ENCODE results near the gene ETV1. TPM values are rescaled to one million over a fixed set of nuclear protein-coding genes. Genes with fewer than 3 reads are reported as not detected.

ETV1 gene
- total RNA-seq (2014; rRNA removed; shearing (Covaris generic)) = 4.2 and 7.2 TPM in 2 replicates

DNA sequence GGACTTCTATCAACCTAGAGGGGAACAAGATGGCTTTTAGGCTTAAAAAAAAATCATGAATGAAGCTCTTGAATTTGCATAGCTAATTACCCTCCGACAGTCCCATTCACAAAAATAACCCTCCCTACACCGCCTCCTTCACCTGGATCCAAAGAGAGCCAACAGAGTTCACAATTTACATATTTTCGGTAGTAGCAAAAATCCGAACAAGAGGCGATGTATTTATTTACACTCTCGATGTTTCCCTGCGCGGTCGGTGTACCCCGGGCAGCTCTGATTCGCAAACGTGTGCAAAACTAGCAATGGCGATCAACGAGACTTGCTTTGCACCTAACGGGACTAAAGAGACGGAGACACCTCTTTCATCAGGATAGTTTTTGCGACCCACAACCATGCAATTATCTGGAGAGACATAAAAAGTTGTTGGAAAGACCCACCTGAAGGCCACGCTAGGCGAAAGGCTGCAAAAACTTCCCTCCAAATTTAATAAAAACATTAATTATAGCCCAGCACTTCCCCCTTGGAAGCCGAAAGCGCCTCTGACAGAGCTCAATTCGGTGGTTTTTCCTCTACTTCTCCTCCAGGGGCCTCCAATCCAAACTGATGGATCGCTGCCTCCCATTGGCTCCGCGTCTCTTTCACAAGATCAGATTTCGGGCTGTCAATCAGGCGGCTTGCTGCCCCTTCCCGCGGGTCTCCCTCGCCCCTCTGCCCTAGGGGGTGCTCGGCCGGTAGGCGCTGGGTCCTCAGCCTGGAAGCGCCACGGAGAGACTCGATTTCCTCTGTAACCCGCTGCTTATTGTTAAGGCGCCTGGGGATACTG lies at the start of gene ETV1:
ETV1 (minus strand) TSS at position 541 of the 823 bp plus-strand sequence. CDS start 614 bp downstream, outside the sequence.
- DNase-seq (ENCODE audit: low spot score) = peak; percentile 90
- in situ Hi-C loops (cut with HindIII; ENCODE audit: low sequenced_read_pairs) = no loop called here

DNA sequence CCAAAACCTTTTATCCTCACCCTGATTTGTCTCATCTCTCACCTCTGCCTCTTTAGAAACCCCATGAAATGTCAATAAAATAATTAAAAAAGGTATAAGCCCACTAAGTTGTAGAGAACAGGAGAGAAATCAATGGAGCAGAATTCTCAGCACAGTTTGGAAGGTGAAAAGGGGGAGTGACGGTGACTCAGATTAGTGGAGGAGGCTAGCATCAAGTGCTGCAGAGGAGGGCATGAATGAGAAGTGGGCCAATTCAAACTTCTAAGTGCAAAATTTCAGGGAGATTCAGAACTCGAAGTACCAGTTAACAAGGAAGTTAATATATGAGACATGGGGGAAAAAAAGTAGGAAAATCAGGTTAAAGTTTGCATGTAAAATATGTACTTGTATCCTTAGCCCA lies 34.9 kb upstream of the ETV1 start:
- in situ Hi-C loops (cut with HindIII; ENCODE audit: low sequenced_read_pairs) = no loop called here
- no peak for DNase-seq (ENCODE audit: low spot score)

DNA sequence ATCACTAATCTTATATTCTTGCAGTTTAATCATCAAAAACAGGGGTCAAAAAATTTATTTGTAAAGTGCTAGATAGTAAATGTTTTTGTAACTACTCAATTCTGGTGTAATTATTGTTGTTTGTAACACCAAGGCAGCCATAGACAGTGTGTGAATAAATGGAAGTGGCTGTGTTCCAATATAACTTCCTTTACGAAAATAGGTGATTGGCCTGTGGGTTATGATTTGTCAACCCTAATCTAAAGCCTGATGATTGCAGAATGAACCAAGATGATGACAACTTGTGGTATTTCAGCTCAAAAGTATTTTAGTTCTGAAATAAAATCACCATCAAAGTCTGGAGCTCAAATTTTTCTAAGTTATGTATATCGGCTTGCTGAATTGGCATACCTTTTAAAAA lies 34.4 kb upstream of the ETV1 start:
- no peak for DNase-seq (ENCODE audit: low spot score)
- in situ Hi-C loops (cut with HindIII; ENCODE audit: low sequenced_read_pairs) = no loop called here

DNA sequence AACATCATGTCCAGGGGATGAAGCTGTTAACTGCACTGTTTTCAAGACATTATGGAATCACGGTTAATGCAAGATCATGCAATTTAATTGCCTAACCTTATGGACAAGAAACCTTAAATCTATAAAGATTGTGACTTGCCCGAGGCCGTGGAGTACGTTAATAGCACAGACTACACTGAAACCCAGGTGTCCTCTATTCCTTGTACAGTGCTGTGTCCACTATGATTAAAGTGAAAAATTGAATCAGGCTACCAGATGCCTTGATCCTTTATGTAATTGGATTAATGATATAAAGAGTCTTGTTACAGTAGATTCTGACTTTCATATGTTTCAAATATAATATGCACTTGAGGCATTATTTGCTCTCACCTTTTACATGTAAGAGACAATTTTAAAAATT lies 33.9 kb upstream of the ETV1 start:
- in situ Hi-C loops (cut with HindIII; ENCODE audit: low sequenced_read_pairs) = no loop called here
- no peak for DNase-seq (ENCODE audit: low spot score)

GRCh38 chr7:14021069-14021468 lies 31.6 kb upstream of the ETV1 start:
- DNase-seq (ENCODE audit: low spot score) = no peak
- in situ Hi-C loops (cut with HindIII; ENCODE audit: low sequenced_read_pairs) = no loop called here

DNA sequence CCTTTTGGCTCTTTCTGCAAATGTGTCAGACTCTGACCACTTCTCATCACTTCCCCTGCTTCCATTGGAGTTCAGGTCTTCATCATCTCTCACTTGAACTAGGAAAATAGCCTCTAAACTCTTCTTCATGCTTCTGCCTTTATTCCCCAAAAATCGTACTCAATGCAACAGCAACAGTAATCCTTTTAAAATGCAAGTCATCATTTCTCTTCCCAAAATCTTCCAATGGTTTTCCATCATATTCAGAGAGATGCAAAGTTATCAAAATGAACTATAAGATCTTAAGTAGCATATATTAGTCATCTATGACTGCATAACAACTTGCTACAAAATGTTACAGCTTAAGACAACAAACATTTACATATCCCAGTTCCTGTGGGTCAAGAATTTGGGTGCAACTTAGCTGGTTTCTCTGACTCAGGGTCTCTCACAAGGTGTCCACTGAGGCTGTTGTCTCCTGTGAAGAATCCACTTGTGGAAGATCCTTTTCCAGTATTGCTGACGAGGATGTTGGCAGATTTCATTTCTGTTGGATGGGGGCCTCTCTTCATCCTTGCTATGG lies 31.0 kb upstream of the ETV1 start:
- DNase-seq (ENCODE audit: low spot score) = no peak
- in situ Hi-C loops (cut with HindIII; ENCODE audit: low sequenced_read_pairs) = no loop called here

DNA sequence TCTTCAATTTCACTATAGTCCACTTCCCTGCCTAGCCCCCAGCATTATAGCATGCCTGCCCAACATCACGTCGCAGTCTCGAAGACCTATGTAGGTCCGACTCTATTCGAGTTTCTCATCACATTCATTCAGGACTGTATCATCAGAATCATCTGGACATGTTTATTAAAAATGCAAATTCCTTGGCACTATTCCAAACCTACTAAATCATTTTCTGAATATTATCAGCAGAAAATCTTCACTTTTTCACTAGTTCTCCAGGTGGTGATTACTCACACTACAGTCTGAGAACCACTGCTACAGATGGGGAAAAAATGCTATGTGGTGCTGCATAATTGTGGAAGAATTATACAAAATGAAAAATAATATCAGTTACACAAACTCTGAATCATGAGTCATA lies 29.3 kb upstream of the ETV1 start:
- DNase-seq (ENCODE audit: low spot score) = no peak
- in situ Hi-C loops (cut with HindIII; ENCODE audit: low sequenced_read_pairs) = no loop called here

DNA sequence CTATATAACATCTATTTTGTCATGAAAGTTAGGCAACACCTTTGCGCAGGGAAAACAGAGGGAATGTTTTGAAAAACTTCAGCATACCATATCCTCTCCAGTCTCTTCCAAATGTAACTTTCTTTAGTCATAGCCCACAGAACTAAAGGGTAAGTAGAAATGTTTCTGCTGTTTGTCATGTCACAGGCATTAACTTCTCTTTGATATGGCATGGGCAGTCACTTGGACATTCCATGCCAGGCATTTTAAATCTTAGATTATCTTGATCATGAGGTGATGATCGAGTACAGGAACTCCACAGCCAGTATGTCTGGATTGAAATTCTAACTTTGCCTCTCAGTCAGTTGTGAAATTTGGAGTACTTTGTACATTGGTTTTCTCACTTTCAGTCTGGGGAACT lies 27.5 kb upstream of the ETV1 start:
- no peak for DNase-seq (ENCODE audit: low spot score)
- in situ Hi-C loops (cut with HindIII; ENCODE audit: low sequenced_read_pairs) = no loop called here

DNA sequence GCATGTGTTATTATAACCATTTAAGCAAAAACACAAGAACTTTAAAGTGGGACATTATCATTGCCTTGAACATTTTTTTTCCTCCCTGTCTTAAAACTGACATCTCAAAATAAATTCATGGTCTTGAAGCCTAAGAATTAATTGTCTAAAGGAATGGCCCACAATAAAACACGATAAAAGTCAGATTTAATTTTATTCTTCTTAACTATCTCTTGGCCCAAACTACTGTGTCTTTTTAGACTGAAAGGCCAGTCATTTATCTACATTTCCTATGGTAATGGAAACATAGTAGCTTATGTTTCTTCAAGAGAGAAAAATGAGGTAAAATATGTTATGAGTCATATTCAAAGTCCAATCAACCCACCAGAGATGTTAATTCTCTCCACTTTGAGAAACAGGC lies 24.4 kb upstream of the ETV1 start:
- DNase-seq (ENCODE audit: low spot score) = no peak
- in situ Hi-C loops (cut with HindIII; ENCODE audit: low sequenced_read_pairs) = no loop called here

DNA sequence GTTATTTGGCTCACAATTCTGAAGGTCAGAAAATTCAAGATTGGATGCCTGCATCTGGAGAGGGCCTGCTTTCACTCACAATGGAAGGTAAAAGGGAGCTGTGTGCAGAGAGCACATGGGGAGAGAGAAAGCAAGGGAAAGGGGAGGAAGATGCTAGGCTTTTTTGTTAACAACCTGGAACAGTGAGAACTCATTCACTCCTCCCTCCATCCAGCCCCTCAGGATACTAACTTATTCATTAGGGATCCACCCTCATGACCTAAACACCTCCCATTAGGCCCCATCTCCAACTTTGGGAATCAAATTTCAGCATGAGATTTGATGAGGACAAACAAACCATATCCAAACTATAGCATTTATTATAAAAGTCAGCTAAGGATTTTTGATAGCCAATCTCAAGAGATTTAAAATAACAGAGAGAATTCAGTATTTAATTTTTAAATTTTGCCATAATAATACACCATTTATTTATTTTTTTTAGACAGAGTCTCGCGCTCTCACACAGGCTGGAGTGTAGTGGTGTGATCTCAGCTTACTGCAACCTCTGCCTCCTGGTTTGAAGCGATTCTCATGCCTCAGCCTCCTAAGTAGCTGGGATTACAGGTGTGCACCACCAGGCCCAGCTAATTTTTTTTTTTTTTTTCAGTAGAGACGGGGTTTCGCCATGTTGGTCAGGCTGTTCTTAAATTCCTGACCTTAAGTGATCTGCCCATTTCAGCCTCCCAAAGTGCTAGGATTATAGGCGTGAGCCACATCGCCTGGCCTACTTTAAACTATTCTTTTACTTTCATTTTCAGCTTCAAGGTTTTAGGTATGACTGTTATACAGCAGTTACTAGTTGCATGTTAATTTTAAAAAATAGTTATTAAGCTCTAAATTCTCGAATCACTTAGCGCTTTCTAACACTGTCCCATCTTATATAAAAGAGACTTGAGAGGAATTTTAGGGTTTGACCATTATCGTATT lies 20.3 kb upstream of the ETV1 start:
- in situ Hi-C loops (cut with HindIII; ENCODE audit: low sequenced_read_pairs) = no loop called here
- DNase-seq (ENCODE audit: low spot score) = no peak

DNA sequence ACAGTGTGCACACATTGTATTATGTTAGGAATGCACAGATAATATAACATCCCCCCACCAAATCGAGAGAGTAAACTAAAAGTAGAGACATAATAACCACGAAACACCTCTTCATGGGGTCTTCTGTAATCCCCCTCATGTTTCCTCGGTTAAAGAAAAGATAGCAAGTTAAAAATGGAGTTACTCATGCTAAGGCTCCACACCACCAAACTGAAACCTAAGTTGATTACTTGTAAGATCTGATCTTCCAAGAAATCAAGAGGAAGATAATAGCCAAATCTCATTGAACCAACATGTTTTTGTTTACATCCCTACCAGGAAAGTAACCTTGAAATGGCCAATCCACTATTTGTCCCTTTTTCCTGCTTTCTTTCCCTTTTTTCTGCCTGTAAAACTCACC lies 11.7 kb upstream of the ETV1 start:
- no peak for DNase-seq (ENCODE audit: low spot score)
- in situ Hi-C loops (cut with HindIII; ENCODE audit: low sequenced_read_pairs) = no loop called here

DNA sequence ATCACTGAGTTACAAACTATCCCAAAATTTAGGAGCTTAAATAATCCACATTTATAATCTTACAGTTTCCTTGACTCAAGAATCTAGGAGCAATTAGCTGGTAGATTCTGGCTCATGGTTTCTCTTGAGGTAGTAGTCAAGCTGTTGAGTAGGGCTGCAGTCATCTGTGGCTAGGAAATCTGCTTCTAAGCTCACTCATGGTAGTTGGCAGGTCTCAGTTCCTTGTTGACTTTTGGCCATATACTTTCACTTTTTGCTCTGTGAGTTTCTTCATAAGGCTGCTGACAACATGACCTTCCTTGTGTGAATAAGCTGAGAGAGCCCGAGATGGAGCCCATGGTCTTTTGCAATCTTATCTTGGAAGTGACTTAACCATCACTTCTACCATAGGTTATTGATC lies 10.8 kb upstream of the ETV1 start:
- DNase-seq (ENCODE audit: low spot score) = no peak
- in situ Hi-C loops (cut with HindIII; ENCODE audit: low sequenced_read_pairs) = no loop called here

GRCh38 chr7:13998866-13999265 lies 9.4 kb upstream of the ETV1 start:
- DNase-seq (ENCODE audit: low spot score) = no peak
- in situ Hi-C loops (cut with HindIII; ENCODE audit: low sequenced_read_pairs) = no loop called here

DNA sequence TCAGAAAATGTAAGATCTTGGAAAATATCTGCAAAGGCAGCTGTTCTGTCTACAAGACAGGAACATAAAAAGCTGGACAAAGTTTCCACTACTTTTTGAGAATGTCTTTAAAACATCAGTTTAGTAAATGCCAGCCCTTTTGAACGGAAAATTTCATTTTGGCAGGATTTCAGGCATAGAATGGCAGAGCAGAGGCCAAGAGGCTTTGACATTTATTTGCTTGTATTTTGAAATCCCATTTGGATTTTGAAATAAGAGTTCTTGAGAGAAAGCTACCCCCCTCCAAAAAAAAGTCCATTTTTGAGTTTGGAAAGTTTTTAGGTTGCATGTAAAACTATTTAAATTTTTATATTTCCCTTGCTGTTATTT lies 3.1 kb upstream of the ETV1 start:
- in situ Hi-C loops (cut with HindIII; ENCODE audit: low sequenced_read_pairs) = no loop called here
- DNase-seq (ENCODE audit: low spot score) = peak; percentile 35

DNA sequence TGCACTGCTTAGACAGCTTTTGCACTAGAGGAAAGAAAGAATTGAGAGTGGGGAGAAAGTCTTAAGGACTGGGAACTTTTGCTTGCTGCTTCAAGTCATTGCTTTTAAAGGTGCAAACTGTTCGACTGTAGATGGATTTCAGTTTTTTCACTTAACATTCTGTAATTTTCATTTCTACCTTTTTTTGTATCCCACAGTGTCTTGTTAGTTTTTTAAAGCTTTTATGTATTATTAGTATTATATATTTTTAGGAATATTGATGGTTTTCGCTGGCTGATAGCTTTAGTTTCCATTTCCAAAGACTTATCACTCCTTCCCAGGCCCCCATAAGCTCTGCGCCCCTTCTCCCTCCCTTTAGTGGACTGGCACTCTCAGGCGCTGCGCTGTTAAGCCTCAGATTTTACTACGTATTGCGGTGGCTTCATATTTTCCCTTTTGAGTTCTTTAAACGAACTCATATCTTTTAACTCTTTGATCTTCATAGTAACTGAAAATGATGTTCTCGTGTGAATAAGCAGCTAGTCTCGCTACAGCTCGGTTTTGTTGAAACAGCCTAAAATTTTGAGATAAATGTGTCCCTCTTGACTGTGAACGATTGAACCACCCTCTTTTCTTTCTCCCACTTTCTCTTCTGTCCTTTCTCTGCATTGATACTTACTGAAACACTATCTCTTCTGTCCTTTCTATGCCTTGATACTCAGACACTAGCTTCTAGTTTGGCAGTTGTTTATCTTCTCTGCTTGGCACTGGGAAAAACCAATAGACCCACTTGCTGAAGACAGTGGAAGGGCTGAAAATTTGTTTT lies 2.5 kb upstream of the ETV1 start:
- in situ Hi-C loops (cut with HindIII; ENCODE audit: low sequenced_read_pairs) = no loop called here
- DNase-seq (ENCODE audit: low spot score) = peak; percentile 37

GRCh38 chr7:13990984-13991790 lies 1.7 kb upstream of the ETV1 start:
- DNase-seq (ENCODE audit: low spot score) = peak; percentile 99
- in situ Hi-C loops (cut with HindIII; ENCODE audit: low sequenced_read_pairs) = no loop called here

DNA sequence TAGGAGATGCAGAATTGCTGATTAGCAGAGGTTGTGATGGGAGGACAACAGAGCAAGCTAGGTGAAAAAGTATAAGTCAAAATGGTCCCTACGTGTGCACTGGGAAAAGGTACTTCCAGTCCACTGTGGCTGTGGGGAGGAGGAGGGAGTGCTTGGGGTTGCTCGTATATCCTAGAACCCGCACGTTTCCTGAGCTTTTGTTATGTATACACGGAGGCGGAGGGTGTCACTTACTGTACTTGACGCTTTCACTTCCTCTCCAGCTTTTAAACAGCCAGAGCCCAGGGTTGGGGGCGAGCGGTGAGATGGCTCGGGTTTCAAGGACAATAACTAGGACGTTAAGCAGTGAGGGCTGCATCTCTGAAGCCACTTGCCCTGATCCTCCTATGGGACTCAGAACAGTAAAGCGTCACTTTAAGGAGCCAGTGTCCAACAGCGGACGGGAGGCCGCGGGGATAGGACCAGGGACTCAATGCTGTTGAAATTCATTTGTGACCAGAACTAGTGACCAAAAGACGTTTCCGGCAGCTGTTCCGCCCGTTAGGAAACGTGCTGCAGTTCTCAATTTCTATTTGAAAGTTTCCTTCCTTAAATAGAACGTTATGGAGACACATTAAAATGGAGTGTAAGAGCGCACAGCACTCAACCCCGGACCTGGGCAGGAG lies 985 bp upstream of the ETV1 start:
- DNase-seq (ENCODE audit: low spot score) = peak; percentile 79
- in situ Hi-C loops (cut with HindIII; ENCODE audit: low sequenced_read_pairs) = no loop called here

- peak; percentile 70 for DNase-seq (ENCODE audit: low spot score)
- in situ Hi-C loops (cut with HindIII; ENCODE audit: low sequenced_read_pairs) = no loop called here
Measured at GRCh38 chr7:13989949-13990305, 461 bp upstream of the ETV1 start.

Measured in G401 (cell line).